Thyroid gland (tissue), 4 donors: ENCODE measurements around the gene FOXS1.

Experiments used
- CTCF ChIP-seq, 6 experiments: fragments of 200-600 bp in 3 of 6; fragments of 450-650 bp in 3 of 6; sonication (generic) in 3 of 6; IDR thresholded peaks; one replicate each; pipeline ENCODE4 v1.5.1; 2016 to 2019; ENCODE audit warnings: antibody characterized with exemption in 6 of 6, mild to moderate bottlenecking in 2 of 6, inconsistent platforms in 1 of 6, moderate library complexity in 1 of 6
- POLR2A ChIP-seq, 2 donors: fragments of 450-650 bp; IDR thresholded peaks; one replicate each; pipeline ENCODE4 v1.6.1; 2017; ENCODE audit warnings: antibody characterized with exemption in 2 of 2, mild to moderate bottlenecking in 2 of 2, moderate library complexity in 1 of 2

- no peak for TF ChIP-seq CTCF (IDR thresholded peaks at IDR 0.05)
- no peak for TF ChIP-seq POLR2A (IDR thresholded peaks at IDR 0.05)
Measured at GRCh38 chr20:31830406-31830981, 14.9 kb downstream of the FOXS1 start.
